Mucosa of rectum (tissue), 2 donors: ENCODE results near the gene CKLF.
A peak's percentile ranks its signal among the peaks of the same experiment; 100 is the strongest.
"Not testable (repeated sequence)": the region's sequence is repeated elsewhere in the genome, so short reads cannot be mapped to it uniquely, and the experiment has no call there.

Experiments used
- H3K27ac ChIP-seq, 2 donors: one replicate each; pipeline ENCODE4 v1.7.0; 2013; ENCODE audit warnings: inconsistent platforms in 2 of 2, low read depth in 2 of 2, low read length in 2 of 2
- H3K27me3 ChIP-seq, 2 donors: one replicate each; pipeline ENCODE4 v1.7.0; 2013; ENCODE audit warnings: low read length in 2 of 2; ENCODE audit not compliant: control insufficient read depth in 2 of 2, insufficient read depth in 2 of 2
- H3K36me3 ChIP-seq, 2 donors: one replicate each; pipeline ENCODE4 v1.7.0; 2013; ENCODE audit warnings: low read length in 2 of 2; ENCODE audit not compliant: control insufficient read depth in 2 of 2, insufficient read depth in 2 of 2
- H3K4me1 ChIP-seq, 2 donors: one replicate each; pipeline ENCODE4 v1.7.0; 2013; ENCODE audit warnings: low read length in 2 of 2, mild to moderate bottlenecking in 1 of 2; ENCODE audit not compliant: control insufficient read depth in 2 of 2, insufficient read depth in 2 of 2
- H3K4me3 ChIP-seq, 2 donors: one replicate each; pipeline ENCODE4 v1.7.0; 2013; ENCODE audit warnings: low read length in 2 of 2
- H3K9ac ChIP-seq, 2 donors: one replicate each; pipeline ENCODE4 v1.7.0; 2013; ENCODE audit warnings: low read length in 2 of 2, low read depth in 1 of 2, mild to moderate bottlenecking in 1 of 2
- H3K9me3 ChIP-seq, 2 donors: one replicate each; pipeline ENCODE4 v1.7.0; 2013; ENCODE audit warnings: low read length in 2 of 2; ENCODE audit not compliant: control insufficient read depth in 2 of 2
- donor health status: healthy.
- donor health status: Normal muscosa, but diverticular disease.

The CKLF gene

DNA sequence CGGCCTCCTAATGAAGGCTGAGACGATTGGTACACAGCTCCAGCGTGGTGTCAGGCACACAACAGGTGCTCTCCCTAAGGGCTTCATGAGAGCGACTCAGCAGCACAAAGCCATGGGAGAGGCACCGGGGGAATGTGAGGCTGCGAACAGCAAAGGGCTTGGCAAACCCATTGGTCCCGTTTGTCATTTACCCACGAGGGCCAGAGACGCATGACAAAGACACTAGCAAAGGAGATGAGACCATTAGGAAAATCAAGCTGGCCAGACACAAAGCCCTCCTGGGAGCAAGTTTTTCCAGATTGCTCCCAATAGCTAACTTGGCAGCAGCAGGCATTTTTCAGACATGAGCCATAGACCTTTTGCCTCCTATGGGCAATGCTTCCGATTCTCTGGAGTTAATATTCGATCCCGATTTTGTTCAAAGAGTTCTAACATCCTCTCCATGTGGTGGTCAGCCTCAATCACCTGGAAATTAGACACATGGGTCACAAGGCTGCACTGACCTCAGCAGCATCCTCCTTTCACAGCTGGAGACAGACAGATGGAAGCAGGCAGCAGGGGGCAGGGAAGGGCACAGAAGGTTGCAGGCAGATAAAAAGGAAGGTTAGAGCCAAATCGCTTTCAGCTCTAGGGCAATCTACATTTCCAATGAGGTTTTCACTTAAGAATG is 40.6 kb upstream of the CKLF start:
- Histone ChIP-seq H3K4me3 (no peak overlapping the region), H3K4me1 (peaks cover 16 to 27% of the 10 kb centered on the region in 2 donors), H3K9ac (no peak overlapping the region), H3K9me3 (no peaks in the 10 kb centered on the region), H3K36me3 (peaks cover 10 to 13% of the 10 kb centered on the region in 2 donors), H3K27ac (peak overlapping the region; percentile 3 to 46), H3K27me3 (no peaks in the 10 kb centered on the region)

DNA sequence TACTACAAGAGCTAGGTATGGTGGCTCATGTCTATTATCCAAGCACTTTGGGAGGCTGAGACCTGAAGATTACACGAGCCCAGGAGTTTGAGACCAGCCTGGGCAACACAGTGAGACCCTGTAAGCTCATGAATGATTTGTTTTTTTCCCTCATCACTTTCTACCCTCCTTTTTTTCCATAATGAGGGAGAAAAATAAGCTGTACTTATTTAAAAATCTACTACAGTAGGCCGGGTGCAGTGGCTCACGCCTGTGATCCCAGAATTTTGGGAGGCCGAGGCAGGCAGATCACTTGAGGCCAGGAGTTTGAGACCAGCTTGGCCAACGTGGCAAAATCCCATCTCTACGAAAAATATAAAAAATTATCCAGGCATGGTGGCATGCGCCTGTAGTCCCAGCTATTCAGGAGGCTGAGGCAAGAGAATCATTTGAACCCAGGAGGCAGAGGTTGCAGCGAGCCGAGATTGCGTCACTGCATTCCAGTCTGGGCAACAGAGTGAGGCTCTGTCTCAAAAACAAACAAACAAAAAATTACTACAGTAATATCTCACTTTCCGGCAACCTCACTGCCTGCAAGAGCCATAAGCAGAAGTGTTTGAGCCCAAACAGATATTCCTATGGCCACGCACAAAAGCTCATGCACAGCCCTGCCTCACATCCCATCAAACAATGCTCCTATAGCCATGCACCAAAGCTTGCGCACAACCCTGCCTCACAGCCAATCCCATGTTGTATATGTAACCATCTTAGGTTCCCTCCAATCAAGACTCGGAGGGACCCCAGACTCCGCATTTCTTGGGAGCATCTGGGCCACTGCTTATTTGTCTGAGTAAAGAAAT is 39.9 kb upstream of the CKLF start:
- no peak overlapping the region for H3K4me3 ChIP-seq
- peak overlapping the region in 1 of 2 donors; percentile 3 for H3K27ac ChIP-seq
- no peaks in the 10 kb centered on the region for H3K27me3 ChIP-seq
- H3K9me3 ChIP-seq, result no peaks in the 10 kb centered on the region
- peaks cover 10 to 13% of the 10 kb centered on the region in 2 donors for H3K36me3 ChIP-seq
- H3K4me1 ChIP-seq, result peaks cover 22 to 33% of the 10 kb centered on the region in 2 donors
- no peak overlapping the region for H3K9ac ChIP-seq

DNA sequence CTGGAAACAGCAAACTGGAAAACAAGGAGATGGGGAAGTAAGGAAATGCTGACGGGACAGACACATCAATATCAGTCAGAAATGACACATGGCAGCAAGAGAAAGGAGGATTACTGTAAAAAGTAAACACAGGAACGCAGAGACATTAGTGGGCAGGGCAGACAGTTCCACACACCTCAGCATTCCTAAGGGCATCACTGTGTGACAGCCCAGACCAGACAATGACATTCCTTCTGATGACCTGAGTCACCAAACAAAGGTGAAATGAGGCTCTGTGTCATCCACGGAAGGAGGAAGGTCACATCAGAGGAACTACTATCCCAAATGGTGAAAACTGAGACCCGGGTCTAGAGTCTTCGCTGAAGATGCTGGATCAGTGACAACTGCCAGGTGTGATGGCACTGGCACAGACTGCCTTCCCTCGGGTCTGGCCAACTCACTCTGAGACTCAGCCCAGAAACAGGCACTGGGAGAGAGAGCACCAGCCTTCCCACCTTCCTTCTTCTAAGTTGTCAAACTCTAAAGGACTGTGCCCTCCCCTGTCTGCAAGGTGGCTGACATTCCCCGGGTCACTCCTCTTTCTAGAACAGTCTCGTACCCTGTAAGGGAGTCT is 39.2 kb upstream of the CKLF start:
- no peak overlapping the region for H3K4me3 ChIP-seq
- no peak overlapping the region for H3K9ac ChIP-seq
- H3K4me1 ChIP-seq, result peaks cover 28 to 41% of the 10 kb centered on the region in 2 donors
- no peaks in the 10 kb centered on the region for H3K9me3 ChIP-seq
- no peaks in the 10 kb centered on the region for H3K27me3 ChIP-seq
- H3K27ac ChIP-seq, result no peak overlapping the region
- peaks cover 10 to 13% of the 10 kb centered on the region in 2 donors for H3K36me3 ChIP-seq

DNA sequence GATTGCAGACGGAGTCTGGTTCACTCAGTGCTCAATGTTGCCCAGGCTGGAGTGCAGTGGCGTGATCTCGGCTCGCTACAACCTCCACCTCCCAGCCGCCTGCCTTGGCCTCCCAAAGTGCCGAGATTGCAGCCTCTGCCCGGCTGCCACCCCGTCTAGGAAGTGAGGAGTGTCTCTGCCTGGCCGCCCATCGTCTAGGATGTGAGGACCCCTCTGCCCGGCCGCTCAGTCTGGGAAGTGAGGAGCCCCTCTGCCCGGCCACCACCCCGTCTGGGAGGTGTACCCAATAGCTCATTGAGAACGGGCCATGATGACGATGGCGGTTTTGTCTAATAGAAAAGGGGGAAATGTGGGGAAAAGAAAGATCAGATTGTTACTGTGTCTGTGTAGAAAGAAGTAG is 38.0 kb upstream of the CKLF start:
- not testable (repeated sequence) for H3K27me3 ChIP-seq, H3K27ac ChIP-seq, H3K9ac ChIP-seq, H3K4me3 ChIP-seq, H3K9me3 ChIP-seq
- H3K36me3 ChIP-seq, result peaks cover 7 to 13% of the 10 kb centered on the region in 2 donors
- H3K4me1 ChIP-seq, result peaks cover 29 to 39% of the 10 kb centered on the region in 2 donors

DNA sequence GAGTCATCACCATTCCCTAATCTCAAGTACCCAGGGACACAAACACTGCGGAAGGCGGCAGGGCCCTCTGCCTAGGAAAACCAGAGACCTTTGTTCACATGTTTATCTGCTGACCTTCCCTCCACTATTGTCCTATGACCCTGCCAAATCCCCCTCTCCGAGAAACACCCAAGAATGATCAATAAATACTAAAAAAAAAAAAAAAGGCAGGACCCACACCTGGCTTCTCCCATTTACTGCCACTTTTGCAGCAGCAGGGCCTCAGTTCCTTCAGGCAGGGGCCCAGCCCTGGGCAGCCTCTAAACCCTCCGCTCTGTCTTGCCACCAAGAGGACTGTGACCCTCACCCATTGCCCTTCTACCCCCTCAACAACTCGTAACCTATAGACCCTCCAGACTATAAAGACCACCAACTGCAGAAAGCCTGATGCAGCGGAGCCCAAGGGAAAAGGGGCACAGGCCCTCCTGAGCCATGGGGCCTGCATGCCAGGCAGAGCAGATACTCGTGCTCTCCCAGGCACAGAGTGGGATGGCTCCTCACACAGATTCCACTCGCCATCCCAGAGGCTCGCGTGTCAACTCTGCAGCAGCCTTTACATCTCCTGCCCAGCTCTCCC is 37.3 kb upstream of the CKLF start:
- H3K9ac ChIP-seq, H3K9me3 ChIP-seq, H3K4me3 ChIP-seq, H3K27me3 ChIP-seq: not testable (repeated sequence)
- Histone ChIP-seq H3K36me3 (peaks cover 7 to 13% of the 10 kb centered on the region in 2 donors), H3K27ac (peak overlapping the region in 1 of 2 donors; percentile 100), H3K4me1 (peaks cover 35 to 42% of the 10 kb centered on the region in 2 donors)

DNA sequence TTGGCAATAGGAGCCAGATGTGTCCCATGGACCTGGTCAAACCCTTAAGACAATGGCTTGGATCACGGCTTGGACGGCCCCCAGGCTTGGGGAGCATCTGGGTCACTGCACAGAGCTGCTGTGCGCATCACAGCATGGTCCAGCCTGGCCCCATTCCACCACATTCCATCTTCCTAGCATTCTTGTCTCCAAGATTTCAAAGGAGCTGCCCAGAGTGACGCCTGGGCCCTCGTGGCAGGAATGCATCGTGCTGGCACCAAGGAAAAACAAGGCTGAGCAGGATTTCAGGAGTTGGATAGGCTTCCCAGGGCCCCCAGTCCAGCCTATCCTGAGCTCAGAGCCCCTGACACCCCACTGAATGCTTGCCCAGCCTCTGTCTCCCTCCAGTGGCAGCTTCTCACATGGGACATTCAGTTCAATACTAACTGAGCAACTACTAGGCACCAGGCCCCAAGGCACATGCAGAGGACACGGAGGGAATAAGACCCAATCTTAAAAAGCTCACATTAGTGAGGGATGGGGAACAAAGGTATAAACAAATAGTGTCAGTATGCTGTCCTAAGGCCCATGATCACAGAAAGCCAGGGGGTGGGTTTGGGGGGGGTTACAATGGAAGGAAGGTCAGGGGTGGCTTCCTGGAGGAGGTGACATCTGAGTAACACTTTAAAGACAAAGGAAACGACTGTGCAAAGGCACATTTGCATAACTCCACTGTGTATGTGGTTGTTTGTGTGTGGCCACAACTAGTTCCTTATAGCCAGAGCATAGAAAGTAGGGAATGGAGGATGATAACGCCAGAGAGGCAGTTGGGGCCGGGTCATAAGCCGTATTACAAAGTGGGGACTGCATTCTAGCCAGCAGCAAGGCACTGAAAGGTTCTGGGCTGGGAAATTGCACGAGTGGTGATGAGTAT is 36.5 kb upstream of the CKLF start:
- H3K9me3 ChIP-seq, result no peaks in the 10 kb centered on the region
- peak overlapping the region; percentile 25 to 56 for H3K4me3 ChIP-seq
- H3K9ac ChIP-seq, result peak overlapping the region; percentile 76 to 84
- H3K27ac ChIP-seq, result peak overlapping the region; percentile 96 to 100
- peaks cover 7 to 13% of the 10 kb centered on the region in 2 donors for H3K36me3 ChIP-seq
- H3K27me3 ChIP-seq, result no peaks in the 10 kb centered on the region
- H3K4me1 ChIP-seq, result peaks cover 42 to 48% of the 10 kb centered on the region in 2 donors

DNA sequence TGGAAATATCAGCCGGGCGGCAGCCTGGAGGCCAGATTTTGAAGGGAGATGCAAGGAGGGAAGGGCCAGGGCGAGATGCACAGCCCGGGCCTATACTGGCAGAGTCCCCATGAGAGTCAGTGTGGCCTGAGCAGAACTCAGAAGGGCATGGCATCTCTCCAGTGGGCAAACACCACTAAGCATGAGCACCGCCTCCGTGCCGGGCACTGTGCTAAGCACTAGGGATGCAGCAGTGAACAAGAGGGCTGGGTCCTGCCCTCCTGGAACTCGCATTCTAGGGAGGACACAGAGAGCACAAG is 35.9 kb upstream of the CKLF start:
- no peaks in the 10 kb centered on the region for H3K9me3 ChIP-seq
- H3K9ac ChIP-seq, result peak overlapping the region; percentile 76 to 84
- H3K27me3 ChIP-seq, result no peaks in the 10 kb centered on the region
- H3K27ac ChIP-seq, result peak overlapping the region; percentile 96 to 100
- H3K4me3 ChIP-seq, result peak overlapping the region; percentile 25 to 56
- H3K4me1 ChIP-seq, result peaks cover 48 to 52% of the 10 kb centered on the region in 2 donors
- H3K36me3 ChIP-seq, result peaks cover 7 to 13% of the 10 kb centered on the region in 2 donors

DNA sequence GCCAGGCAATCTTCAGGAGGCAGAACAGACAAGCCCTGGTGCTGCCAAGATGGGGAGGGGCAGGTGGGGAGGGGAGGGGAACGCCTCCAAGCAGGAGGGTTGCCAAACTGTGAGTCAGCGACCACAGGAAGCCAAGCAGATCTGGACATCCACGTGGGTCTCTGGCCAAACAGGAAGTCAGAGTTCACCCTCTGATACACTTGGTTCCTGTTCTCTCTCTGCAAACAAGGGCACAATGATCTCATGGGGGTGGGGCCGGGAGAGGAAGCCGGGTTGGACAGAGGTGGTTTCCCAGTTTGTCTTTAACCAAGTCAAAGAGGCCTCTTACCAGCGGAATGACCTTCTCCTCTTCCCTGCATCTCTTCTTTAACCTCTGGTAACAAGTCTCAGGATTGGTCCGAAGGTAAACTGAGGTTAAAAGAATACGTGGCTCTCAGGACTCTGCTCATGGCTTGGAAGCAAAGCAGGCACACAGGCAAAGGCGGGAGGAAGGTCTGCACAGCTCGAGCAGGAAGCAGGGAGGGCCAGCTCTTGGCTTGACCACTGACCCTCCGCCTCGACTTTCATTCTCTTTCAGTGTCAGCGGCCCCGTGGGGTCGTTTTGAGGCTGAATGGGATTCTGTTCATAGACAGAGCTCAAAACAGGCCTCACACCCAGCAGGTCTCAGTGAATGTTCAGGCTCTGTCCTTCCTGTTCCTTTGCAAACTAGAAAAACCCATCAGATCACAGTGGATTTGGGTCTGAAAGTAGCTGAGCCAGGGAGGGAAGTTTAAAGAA is 35.4 kb upstream of the CKLF start:
- Histone ChIP-seq H3K4me1 (peaks cover 51 to 53% of the 10 kb centered on the region in 2 donors), H3K9ac (peak overlapping the region; percentile 76 to 90), H3K9me3 (no peaks in the 10 kb centered on the region)

More for the DNA sequence above, 35.4 kb upstream of the CKLF start:
- Histone ChIP-seq H3K36me3 (peaks cover 7 to 13% of the 10 kb centered on the region in 2 donors), H3K27me3 (no peaks in the 10 kb centered on the region), H3K4me3 (peak overlapping the region; percentile 52 to 74), H3K27ac (peak overlapping the region; percentile 96 to 100)
